Measurements from ENCODE around the gene GAPT.

GRCh38 chr5:58484505-58484904 is 6.7 kb upstream of the GAPT start:
- TF ChIP-seq POLR2AphosphoS5 (IDR thresholded peaks at IDR 0.05; ENCODE audit: insufficient read depth in 1 of 2, low read depth in 1 of 2) (no peak), CTCF (IDR thresholded peaks at IDR 0.05) (no peak), POLR2A (IDR thresholded peaks at IDR 0.05) (no peak)
